HG03025 (cell line): ENCODE measurements around the gene GFAP.

Experiments
- ATAC-seq: cut with Tn5 transposase; IDR thresholded peaks from one replicate; pipeline ENCODE4 v1.9.1; 2021; ENCODE audit warnings: mild to moderate bottlenecking, moderate library complexity; ENCODE audit not compliant: unreplicated experiment, low FRiP score

The GFAP gene

GRCh38 chr17:44903012-44903685, 12.2 kb downstream of the GFAP start:
- ATAC-seq: no peak

- no peak for ATAC-seq
Observed at GRCh38 chr17:44902135-44902760, 13.1 kb downstream of the GFAP start.

DNA sequence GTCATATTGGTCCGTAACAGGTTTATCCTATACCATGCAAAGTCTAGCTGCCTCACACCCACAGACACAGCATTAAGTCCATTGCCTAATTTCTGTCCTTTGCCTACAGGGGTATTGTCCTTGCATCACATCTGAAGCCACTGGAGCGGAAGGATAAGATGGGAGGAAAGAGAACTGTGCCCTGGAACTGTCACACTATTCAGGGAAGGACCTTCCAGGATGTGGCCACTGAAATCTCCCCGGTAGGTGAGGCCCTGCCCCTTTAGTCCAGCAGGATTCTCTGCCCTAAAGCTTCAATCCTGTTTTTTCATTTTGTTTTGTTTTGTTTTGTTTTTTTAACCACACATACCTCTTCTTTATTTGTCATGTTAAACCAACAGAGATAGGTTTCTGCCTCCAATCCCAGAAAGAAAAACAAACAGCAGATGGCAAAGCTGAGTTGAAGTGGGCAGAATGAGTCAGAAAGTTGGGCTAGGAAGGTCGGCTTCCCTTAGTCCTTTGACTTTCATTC, 13.8 kb downstream of the GFAP start:
- no peak for ATAC-seq

GRCh38 chr17:44900894-44901293, 14.4 kb downstream of the GFAP start:
- ATAC-seq: no peak

- peak; percentile 64 for ATAC-seq
Observed at GRCh38 chr17:44899074-44899782, 16.1 kb downstream of the GFAP start, which contains the start of gene EFTUD2. Gene EFTUD2, minus strand, starts transcription at chr17:44899445. Its CDS starts 4,924 bp downstream, at chr17:44894521.

DNA sequence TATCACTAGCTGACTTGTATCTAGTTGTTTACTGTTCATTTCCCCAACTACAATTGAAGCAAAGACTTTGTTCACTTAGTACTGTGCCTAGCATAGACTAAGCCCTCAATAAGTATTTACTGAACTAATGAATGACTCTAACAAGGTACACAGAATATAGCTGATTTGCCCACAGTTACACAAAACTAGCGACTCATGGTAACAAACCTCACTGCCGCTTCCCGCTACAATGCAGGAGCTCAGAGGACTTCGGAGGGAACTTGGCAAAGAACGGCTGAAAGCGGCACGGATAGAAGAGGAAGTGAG, 16.6 kb downstream of the GFAP start:
- no peak for ATAC-seq

DNA sequence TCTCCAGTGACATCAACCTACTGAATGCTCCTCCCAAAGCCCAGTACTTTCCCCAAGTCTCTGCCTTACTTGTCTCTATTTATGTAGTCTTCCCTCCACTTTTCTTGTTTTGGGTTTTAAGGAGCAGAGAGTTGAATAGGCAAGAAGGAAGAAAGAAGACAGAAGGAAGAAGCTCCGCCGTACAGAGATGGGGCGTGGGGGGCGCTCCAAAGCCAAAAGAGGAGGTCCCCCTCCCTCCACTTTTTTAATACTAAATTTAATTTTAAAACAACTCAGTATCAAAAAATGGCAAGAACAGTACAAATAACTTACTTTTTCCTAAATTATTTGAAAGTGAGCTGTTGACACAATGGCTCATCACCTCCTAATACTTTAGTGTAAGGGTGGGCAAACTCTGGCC, 20.7 kb downstream of the GFAP start:
- ATAC-seq: no peak

- no peak for ATAC-seq
Observed at GRCh38 chr17:44892250-44892649, 23.1 kb downstream of the GFAP start.

- ATAC-seq: no peak
Observed at GRCh38 chr17:44889003-44889402, 26.3 kb downstream of the GFAP start.

DNA sequence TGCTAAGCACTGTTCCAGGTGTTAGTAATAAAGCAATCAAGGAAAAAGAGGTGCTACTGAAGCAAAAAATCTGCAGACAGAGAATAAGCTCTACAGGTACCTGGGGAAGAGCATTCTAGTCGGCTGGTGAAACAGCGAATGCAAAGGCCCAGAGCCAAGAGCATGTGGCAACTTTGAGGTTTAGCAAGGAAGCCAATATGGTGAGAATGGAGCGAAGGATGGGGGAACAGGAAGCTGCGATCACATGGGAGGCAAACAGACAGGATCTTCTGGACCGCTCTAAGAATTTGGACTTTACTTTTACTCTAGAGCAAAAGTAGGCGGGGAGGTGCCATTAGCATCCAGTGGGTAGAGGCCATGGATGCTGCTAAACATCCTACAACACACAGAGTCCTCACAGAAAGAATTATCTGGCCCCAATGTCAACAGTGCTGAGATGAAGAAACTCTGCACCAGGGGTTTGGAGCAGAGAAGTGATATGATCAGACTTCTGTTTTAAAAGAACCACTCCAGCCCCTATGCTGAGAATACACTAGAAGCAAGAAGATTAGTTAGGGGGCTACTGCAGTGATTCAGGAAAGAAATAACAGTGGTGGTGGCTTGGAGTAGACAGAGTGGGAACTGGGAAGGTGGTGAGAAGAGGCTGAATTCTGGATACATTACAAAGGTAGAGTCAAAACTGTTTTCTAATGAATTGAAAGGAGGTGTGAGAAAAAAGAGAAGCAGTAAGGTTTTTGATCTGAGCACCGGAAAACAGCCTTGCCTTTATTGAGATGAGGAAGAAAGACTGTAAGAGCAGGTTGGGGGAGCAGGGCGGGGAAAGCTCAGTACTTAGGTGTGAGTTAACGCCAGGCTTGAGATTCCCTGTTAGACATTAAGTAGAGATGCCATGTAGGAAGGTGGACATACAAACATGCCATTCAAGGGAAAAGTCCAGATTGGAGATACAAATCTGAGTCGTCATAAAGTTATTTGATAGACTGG, 27.0 kb downstream of the GFAP start:
- no peak for ATAC-seq

- ATAC-seq: no peak
Observed at GRCh38 chr17:44887016-44887415, 28.3 kb downstream of the GFAP start.

DNA sequence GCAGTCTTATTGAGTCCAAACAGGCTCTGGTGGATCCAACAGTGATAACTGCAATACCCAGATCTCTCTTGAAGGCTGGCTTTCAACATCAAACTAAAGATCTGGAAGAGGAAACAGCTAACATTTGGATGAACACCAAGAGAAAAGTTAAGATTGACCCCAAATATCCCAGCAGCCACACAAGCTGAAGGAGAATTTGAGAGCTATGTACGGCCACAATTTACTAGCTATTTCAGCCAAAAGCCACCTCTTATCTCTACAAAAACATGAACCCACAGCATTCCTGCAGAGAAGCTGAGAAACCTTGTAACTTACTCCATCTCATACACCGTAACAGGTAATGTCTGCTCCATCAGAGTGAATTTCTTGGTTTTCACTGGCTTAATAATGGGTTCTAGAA, 30.4 kb downstream of the GFAP start:
- ATAC-seq: no peak

- no peak for ATAC-seq
Observed at GRCh38 chr17:44881145-44881544, 34.2 kb downstream of the GFAP start.

GRCh38 chr17:44880062-44880461, 35.2 kb downstream of the GFAP start:
- no peak for ATAC-seq

- no peak for ATAC-seq
Observed at GRCh38 chr17:44879376-44879775, 35.9 kb downstream of the GFAP start.

DNA sequence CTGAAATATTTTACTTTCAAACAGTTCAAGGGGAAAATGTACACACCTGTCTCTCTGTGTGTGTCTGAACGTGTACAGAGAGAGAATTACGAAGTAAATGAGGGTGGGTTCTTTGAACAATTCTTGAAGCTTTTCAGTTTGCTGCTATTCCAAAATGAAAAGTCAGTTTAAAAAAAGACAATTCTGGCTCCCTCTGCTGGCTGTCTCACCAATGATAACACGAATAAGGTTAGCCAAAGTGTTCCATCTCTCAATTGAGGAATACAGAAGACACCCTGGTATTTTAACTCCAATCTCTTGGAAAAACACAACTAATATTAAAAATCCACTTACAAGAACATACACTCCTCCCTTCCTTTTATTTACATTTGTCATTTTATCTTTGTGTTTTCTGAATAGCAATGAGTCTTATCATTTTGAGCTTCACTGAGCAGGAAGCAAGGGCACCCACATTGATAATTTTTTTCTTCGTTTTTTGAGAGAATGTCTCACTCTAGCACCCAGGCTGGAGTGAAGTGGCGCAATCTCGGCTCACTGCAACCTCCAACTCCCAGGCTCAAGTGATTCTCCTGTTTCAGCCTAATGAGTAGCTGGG, 36.6 kb downstream of the GFAP start:
- no peak for ATAC-seq

GRCh38 chr17:44877121-44877520, 38.2 kb downstream of the GFAP start:
- ATAC-seq: no peak

DNA sequence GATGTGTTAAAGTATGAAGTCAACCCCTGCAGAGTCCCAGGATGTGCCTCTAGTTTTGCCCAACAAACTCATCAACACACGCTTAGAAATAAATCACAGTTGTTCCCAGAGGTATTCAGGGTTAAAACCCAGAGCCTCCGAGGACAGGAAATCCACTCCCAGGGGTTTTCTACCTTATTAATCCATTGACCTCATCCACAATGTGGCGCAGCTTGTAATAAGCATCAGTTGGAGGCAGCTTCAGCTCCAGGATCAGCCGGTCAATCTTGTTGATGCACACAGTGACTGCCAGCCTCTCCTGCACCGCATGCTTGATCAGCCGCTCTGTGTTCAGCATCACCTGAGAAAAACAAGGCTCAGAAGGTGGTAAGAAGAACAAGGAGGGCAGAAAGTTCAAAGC, 39.5 kb downstream of the GFAP start:
- no peak for ATAC-seq

- ATAC-seq: no peak
Observed at GRCh38 chr17:44872131-44872768, 43.0 kb downstream of the GFAP start.

- no peak for ATAC-seq
Observed at GRCh38 chr17:44871556-44871955, 43.7 kb downstream of the GFAP start.
